Upper lobe of left lung (tissue), 4 donors: ENCODE data around the gene GALC.
A peak's percentile ranks its signal among the peaks of the same experiment; 100 is the strongest.

ENCODE experiments used
- CTCF ChIP-seq, 6 experiments: fragments of 450-650 bp in 4 of 6; fragments of 200-600 bp in 2 of 6; sonication (generic) in 2 of 6; IDR thresholded peaks; one replicate each; pipeline ENCODE4 v1.5.1; 2016 to 2019; ENCODE audit warnings: antibody characterized with exemption in 6 of 6
- EP300 ChIP-seq, 4 donors: sonication (generic); formaldehyde crosslinking; IDR thresholded peaks; one replicate each; pipeline ENCODE4 v1.5.1; 2017; ENCODE audit warnings: antibody characterized with exemption in 4 of 4, control low read depth in 2 of 4
- POLR2A ChIP-seq, 4 donors: fragments of 450-650 bp; IDR thresholded peaks; one replicate each; pipeline ENCODE4 v1.5.1; 2016 to 2017; ENCODE audit warnings: antibody characterized with exemption in 4 of 4, mild to moderate bottlenecking in 2 of 4

GRCh38 chr14:88005050-88005481 lies 12.1 kb upstream of the GALC start, which contains the start of gene GPR65:
- no peak for TF ChIP-seq CTCF (IDR thresholded peaks at IDR 0.05)
- TF ChIP-seq POLR2A (IDR thresholded peaks at IDR 0.05): peak in 1 of 4 donors; percentile 66
- no peak for TF ChIP-seq EP300 (IDR thresholded peaks at IDR 0.05)
